Activated naive CD8-positive, alpha-beta T cell treated with anti-CD3 and anti-CD28 coated beads for 36 hours (primary cell): ENCODE results near the gene HAND1. TPM values are rescaled to one million over a fixed set of nuclear protein-coding genes. Genes with fewer than 3 reads are reported as not detected.

Experiments
- DNase-seq: peaks from one replicate; pipeline ENCODE4 v3.0.0; 2021
- H3K27ac Mint-ChIP-seq: one replicate; pipeline ENCODE4 v1.8.0; 2022; ENCODE audit warnings: mild to moderate bottlenecking, moderate library complexity, mixed read lengths
- H3K27me3 Mint-ChIP-seq: one replicate; pipeline ENCODE4 v1.8.0; 2022; ENCODE audit warnings: mild to moderate bottlenecking, mixed read lengths
- H3K36me3 Mint-ChIP-seq: one replicate; pipeline ENCODE4 v1.8.0; 2021; ENCODE audit warnings: mild to moderate bottlenecking, mixed read lengths
- H3K4me1 Mint-ChIP-seq: one replicate; pipeline ENCODE4 v1.8.0; 2021; ENCODE audit warnings: mixed read lengths
- H3K4me3 Mint-ChIP-seq: one replicate; pipeline ENCODE4 v1.8.0; 2022; ENCODE audit warnings: mild to moderate bottlenecking, moderate library complexity, mixed read lengths
- H3K9me3 Mint-ChIP-seq: one replicate; pipeline ENCODE4 v1.8.0; 2022; ENCODE audit warnings: mixed read lengths
- total RNA-seq, 2 experiments: library from RNA; stranded (reverse); gene quantifications; one replicate each; pipeline ENCODE4 v1.2.3, GENCODE V29; 2021

Gene HAND1
- total RNA-seq, 2 experiments from 2014 or later: not detected

DNA sequence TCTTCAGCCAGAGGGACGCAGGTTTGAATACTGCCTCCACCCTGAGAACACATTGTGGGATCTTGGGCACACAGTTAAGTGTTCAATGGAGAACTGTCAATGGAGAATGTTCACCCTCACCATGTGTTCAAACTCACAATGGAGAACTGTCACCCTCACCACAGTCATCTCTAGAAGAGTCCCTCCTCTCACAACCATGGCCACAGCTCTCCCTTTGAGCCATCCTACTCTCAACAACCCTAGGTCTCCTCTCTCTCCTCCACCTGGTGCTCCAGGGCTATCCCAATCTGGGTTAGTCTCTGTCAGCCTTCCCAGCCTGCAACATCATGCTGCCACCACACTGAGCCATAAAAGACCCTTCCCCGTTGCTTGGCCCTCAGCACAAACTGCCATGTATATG lies 36.3 kb upstream of the HAND1 start:
- Mint-ChIP-seq H3K27ac (peak overlapping the region; percentile 30), H3K36me3 (no peaks in the 10 kb centered on the region), H3K27me3 (peaks cover 62% of the 10 kb centered on the region), H3K4me1 (peaks cover 19% of the 10 kb centered on the region), H3K9me3 (no peaks in the 10 kb centered on the region), H3K4me3 (no peak overlapping the region)
- DNase-seq: no peak

DNA sequence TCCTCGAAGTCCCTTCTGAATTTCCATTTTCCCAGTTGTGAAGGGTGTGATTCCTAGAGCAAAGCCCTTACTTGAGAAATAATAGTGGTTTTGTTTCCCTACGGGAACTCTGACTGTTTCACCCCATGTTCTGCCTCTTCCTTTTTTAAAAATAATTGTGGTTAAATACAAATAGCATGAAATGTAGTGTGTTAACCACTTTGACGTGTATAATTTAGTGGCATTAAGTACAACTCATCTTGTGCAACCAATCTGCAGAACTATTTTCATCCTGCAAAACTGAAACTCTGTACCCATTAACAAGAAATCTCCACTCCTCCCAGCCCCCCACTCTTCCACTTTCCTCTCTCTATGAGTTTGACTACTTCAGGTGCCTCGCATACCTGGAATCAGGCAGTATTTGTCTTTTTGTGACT lies 35.6 kb upstream of the HAND1 start:
- H3K36me3 Mint-ChIP-seq: no peaks in the 10 kb centered on the region
- peak; percentile 28 for DNase-seq
- peaks cover 19% of the 10 kb centered on the region for H3K4me1 Mint-ChIP-seq
- no peaks in the 10 kb centered on the region for H3K9me3 Mint-ChIP-seq
- H3K27me3 Mint-ChIP-seq: peaks cover 62% of the 10 kb centered on the region
- peak overlapping the region; percentile 28 for H3K27ac Mint-ChIP-seq
- no peak overlapping the region for H3K4me3 Mint-ChIP-seq

DNA sequence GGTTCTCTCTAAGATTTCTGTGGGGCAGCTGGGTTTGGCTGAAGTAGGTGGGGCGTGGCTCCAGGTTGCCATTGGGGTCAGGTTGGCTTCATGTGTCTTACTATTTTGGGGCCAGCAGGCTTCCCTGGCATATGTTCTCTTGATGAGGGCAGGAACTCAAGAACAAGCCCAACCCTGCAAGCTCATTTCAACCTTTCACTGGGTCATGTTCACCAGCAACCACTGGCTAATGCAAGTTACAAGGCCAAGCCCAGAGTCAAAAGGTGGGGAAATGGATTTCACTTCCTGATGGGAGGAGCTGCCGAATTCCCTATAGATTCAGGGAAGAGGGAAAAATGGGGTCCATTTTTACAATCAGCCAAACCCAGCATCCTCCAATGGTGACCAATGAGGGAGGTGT lies 34.0 kb upstream of the HAND1 start:
- Mint-ChIP-seq H3K4me1 (peaks cover 19% of the 10 kb centered on the region), H3K27ac (no peak overlapping the region), H3K4me3 (no peak overlapping the region), H3K36me3 (no peaks in the 10 kb centered on the region), H3K9me3 (no peaks in the 10 kb centered on the region), H3K27me3 (peaks cover 58% of the 10 kb centered on the region)
- no peak for DNase-seq

DNA sequence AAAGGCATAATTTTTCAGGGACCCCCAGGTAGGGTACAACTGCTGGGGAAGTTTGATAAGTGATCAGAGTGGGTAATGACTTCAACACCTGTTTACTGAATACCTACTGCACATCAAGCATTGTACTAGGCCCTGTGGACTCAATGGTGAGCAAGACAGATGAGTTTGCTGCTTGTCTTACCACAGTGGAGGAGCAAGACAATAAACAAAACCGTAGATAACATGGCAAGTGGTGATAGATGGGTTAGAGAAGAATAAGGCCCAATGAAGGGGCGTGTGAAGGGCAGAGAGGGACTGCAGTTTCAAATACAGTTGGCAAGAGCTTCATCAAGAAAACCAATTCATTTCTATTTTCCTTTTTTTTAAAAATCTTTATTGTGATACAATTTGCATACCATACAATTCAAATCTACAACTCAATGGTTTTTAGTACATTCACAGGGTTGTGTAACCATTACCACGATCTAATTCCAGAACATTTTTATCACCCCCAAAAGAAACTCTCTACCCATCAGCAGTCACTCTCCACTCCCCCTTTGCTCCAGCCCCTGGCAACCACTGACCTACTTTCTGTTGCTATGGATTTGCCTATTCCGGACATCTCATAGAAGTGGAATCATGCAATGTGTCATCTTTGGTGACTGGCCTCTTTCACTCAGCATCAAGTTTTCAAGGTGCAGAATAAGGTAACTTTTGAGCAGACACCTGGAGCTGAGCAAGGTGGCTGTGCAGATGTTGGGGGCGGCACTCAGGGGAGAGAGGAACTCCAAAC lies 31.9 kb upstream of the HAND1 start:
- H3K4me3 Mint-ChIP-seq: no peak overlapping the region
- H3K27me3 Mint-ChIP-seq: peaks cover 50% of the 10 kb centered on the region
- H3K36me3 Mint-ChIP-seq: no peaks in the 10 kb centered on the region
- DNase-seq: no peak
- no peak overlapping the region for H3K27ac Mint-ChIP-seq
- peaks cover 15% of the 10 kb centered on the region for H3K4me1 Mint-ChIP-seq
- no peaks in the 10 kb centered on the region for H3K9me3 Mint-ChIP-seq

DNA sequence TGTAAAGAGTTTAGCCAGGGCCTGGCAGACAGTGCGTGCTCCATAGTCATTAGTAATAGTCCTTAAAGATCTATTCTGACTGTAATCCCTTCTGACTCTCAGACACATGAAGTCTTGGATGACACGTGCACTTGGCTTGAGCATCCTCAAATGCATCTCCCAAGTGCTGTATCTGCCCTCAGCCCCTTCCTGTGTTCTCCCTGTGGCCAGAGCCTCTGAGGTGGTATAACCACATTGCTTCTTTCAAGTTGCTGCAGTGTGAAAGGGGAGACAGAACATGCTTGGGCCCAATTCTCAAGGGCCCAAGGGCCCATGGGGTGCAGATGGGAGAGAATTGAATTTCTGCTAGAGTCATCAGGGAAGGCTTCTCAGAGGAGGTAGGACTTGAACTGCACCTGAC lies 30.1 kb upstream of the HAND1 start:
- Mint-ChIP-seq H3K9me3 (no peaks in the 10 kb centered on the region), H3K4me1 (peaks cover 6% of the 10 kb centered on the region), H3K36me3 (no peaks in the 10 kb centered on the region), H3K27me3 (peaks cover 50% of the 10 kb centered on the region), H3K27ac (no peak overlapping the region), H3K4me3 (no peak overlapping the region)
- DNase-seq: no peak

DNA sequence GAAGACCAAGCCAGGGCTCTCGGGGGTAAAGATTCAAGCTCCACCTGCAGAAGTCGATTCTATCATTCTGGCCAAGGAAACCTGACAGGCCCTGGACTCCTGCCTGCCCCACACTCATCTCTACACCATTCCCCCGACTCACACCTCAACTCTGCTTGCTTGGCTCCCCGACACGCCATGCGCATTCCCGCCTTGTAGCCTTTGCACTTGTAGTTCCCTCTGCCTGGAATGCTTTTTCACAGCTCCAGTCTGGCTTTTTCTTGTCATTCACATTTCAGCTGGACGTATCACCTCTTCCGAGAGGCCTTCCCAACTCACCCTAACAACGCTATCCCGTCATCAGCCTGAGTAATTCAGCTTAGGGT lies 28.7 kb upstream of the HAND1 start:
- H3K4me3 Mint-ChIP-seq: no peak overlapping the region
- no peak for DNase-seq
- no peaks in the 10 kb centered on the region for H3K36me3 Mint-ChIP-seq
- H3K27me3 Mint-ChIP-seq: peaks cover 55% of the 10 kb centered on the region
- no peak overlapping the region for H3K27ac Mint-ChIP-seq
- no peaks in the 10 kb centered on the region for H3K9me3 Mint-ChIP-seq
- peaks cover 6% of the 10 kb centered on the region for H3K4me1 Mint-ChIP-seq

DNA sequence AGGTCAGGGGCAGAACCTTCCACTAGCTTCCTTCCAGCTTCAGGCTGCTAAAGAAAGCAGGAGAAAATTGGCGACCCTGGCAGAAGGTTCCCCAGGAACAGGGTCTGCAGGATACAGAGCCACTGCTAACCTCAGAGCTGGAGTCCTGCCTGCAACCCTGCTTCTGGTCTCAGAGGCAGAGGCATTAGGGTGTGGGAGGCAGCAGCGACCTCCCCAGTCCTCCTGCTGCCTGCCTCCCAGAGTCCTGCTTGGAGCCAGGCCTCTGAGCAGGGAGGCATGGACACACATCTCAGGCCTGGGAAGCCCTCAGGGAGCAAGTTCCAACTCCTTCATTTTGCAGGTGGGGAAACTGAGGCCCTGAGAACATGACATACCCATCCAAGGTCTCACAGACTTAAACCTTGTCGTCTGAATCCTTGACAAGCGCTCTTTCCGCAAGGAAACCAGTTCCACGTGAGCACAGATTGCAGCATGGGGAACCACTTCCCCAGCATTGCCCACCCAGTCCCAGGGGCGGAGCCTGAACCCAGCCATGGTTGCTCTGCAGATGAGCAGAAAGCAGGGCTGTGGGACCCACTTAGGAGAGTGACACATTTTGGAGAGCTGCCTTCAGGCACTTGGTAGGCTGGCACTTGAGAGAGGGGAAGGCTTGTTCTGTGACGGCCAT lies 28.2 kb upstream of the HAND1 start:
- H3K27me3 Mint-ChIP-seq: peaks cover 57% of the 10 kb centered on the region
- DNase-seq: no peak
- H3K4me1 Mint-ChIP-seq: peaks cover 6% of the 10 kb centered on the region
- no peak overlapping the region for H3K27ac Mint-ChIP-seq
- no peaks in the 10 kb centered on the region for H3K36me3 Mint-ChIP-seq
- no peak overlapping the region for H3K4me3 Mint-ChIP-seq
- no peaks in the 10 kb centered on the region for H3K9me3 Mint-ChIP-seq

DNA sequence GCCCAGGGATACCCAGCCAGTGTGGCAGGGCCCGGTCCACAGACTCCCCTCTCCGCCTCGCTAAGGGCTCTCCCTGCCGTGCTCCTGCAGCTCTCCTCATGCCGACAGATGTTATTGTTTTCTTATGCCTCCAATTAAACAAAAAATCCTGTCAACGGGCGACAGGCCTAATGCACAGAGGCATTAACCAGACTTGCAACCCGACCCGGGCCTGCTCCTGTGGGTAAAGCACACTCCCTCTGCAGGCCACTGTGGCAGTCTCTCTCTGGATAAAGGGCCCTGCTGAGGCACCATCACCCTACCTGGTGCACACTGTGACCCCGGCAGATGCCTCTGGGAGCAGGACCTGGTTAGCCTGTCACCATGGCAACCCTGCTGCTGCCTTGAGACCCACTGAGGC lies 27.5 kb upstream of the HAND1 start:
- H3K4me1 Mint-ChIP-seq: peaks cover 6% of the 10 kb centered on the region
- DNase-seq: no peak
- H3K27ac Mint-ChIP-seq: no peak overlapping the region
- H3K9me3 Mint-ChIP-seq: no peaks in the 10 kb centered on the region
- no peak overlapping the region for H3K4me3 Mint-ChIP-seq
- H3K27me3 Mint-ChIP-seq: peaks cover 52% of the 10 kb centered on the region
- H3K36me3 Mint-ChIP-seq: no peaks in the 10 kb centered on the region

DNA sequence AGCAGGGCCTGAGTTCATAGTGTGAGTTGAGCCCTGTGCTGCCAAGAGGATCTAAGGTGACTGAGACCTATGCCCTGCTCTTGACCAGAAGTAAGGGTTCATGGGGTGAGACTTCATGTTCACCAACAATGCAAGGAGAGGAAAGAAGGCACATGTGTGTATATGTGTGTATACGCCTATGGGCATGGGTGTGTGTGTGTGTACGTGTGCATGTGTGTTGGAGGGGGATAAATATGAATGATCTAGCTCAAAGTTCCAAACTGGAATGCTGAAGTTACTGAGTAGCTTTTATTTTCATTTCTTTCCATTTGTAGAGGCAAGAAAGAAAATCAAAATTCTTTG lies 25.6 kb upstream of the HAND1 start:
- peaks cover 6% of the 10 kb centered on the region for H3K4me1 Mint-ChIP-seq
- no peaks in the 10 kb centered on the region for H3K36me3 Mint-ChIP-seq
- no peak overlapping the region for H3K4me3 Mint-ChIP-seq
- peaks cover 39% of the 10 kb centered on the region for H3K27me3 Mint-ChIP-seq
- no peaks in the 10 kb centered on the region for H3K9me3 Mint-ChIP-seq
- no peak overlapping the region for H3K27ac Mint-ChIP-seq
- DNase-seq: no peak

DNA sequence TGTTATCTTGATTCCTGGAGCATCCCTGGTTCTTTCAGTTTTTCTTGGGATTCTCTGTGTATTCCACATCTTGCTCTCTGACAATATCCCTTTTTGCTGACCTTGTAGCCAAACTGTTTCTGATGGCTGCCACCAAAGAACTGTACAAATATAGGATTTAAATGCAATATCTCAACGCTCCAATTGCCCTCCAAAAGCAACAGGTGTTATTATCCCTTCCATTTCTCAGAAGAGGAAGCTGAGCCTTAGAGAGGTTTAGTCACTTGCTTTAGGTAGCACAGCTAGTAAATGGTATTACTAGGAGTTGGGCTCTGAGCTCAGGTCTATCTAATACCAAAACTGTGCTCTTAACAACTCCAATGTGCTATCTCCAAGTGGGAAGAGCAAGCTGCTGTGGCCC lies 24.2 kb upstream of the HAND1 start:
- Mint-ChIP-seq H3K27me3 (peaks cover 42% of the 10 kb centered on the region), H3K36me3 (no peaks in the 10 kb centered on the region)

DNA sequence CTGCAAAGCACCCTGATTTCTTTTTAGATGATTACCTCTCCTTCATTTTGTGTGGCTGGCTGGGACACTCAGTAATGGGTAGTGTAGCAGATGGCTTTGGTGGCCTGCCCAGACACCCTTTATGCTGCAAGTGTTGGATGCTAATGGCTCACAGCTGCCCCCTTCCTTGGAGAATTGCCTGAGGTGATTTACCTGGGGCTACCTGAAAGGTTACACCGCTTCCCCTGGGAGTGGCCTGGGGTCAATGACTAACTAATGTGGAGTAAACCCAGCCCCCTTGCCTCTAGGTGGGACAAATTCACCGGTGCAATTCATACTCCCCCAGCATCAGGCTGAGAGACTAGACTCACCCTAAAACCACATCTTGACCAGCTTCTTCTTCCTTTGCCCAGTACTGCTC lies 23.5 kb upstream of the HAND1 start:
- Mint-ChIP-seq H3K4me3 (no peak overlapping the region), H3K4me1 (peaks cover 6% of the 10 kb centered on the region), H3K9me3 (no peaks in the 10 kb centered on the region), H3K27ac (no peak overlapping the region), H3K36me3 (no peaks in the 10 kb centered on the region), H3K27me3 (peaks cover 40% of the 10 kb centered on the region)
- DNase-seq: no peak

More for the DNA sequence above, 24.2 kb upstream of the HAND1 start:
- no peaks in the 10 kb centered on the region for H3K9me3 Mint-ChIP-seq
- DNase-seq: no peak
- peaks cover 6% of the 10 kb centered on the region for H3K4me1 Mint-ChIP-seq
- no peak overlapping the region for H3K27ac Mint-ChIP-seq
- no peak overlapping the region for H3K4me3 Mint-ChIP-seq

DNA sequence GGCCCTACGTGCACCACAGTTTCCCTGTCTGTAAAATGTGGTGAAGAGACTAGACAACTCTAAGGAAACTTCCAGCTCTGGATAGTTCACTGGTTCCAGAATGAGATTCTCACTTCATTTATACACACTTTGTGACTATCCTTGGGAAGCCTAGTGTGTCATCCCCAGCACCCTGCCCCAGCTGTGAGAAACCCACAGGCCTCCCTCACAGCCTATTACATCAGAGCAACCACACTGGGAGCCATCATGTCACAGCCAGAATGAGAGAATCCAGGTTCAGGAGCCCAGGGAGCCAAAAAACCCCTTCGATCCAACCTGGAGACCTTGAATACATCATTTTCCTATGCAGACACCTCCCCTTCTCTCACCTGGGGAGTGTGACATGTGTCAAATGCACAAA lies 21.0 kb upstream of the HAND1 start:
- H3K36me3 Mint-ChIP-seq: no peaks in the 10 kb centered on the region
- H3K27me3 Mint-ChIP-seq: peaks cover 60% of the 10 kb centered on the region
- H3K9me3 Mint-ChIP-seq: no peaks in the 10 kb centered on the region
- H3K4me1 Mint-ChIP-seq: peaks cover 6% of the 10 kb centered on the region
- DNase-seq: no peak
- H3K27ac Mint-ChIP-seq: no peak overlapping the region
- no peak overlapping the region for H3K4me3 Mint-ChIP-seq

DNA sequence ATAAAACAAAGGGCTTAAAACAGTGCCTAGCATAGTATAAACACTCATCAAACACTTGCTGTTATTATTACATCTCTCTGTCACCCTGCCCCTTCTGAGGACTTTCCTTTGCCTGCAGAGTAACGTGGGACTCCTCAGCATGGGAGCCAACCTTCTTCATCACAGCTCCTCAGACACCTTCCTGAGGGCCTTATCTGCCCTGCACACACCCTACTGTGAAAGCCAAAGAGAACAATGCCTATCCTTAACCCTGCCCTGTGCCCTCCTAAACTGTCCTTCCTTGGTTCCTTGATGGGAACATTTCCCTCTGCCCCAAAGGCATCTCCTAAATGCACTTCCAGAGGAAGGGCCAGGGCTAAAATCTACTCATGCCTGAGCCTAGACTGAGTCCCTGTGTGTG lies 20.6 kb upstream of the HAND1 start:
- H3K4me3 Mint-ChIP-seq: no peak overlapping the region
- H3K27me3 Mint-ChIP-seq: peaks cover 63% of the 10 kb centered on the region
- no peak overlapping the region for H3K27ac Mint-ChIP-seq
- no peak for DNase-seq
- peaks cover 3% of the 10 kb centered on the region for H3K4me1 Mint-ChIP-seq
- no peaks in the 10 kb centered on the region for H3K36me3 Mint-ChIP-seq
- no peaks in the 10 kb centered on the region for H3K9me3 Mint-ChIP-seq

DNA sequence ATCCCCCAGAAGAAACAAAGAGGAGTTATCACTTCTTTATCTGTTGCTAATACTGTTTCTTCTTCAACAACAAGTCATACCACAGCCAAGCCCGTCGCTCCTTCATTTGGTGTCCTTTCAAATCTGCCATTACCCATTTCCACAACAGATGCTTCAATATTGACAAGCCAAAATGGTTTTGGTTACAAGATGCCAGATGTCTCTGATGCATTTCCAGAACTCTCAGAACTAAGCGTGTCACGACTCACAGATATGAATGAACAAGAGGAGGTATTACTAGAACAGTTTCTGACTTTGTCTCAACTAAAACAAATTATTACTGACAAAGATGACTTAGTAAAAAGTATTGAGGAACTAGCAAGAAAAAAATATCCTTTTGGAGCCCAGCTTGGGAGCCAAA lies 16.0 kb upstream of the HAND1 start:
- DNase-seq: no peak
- H3K4me1 Mint-ChIP-seq: no peaks in the 10 kb centered on the region
- no peaks in the 10 kb centered on the region for H3K36me3 Mint-ChIP-seq
- no peak overlapping the region for H3K4me3 Mint-ChIP-seq
- no peak overlapping the region for H3K27ac Mint-ChIP-seq
- H3K27me3 Mint-ChIP-seq: peaks cover 81% of the 10 kb centered on the region
- no peaks in the 10 kb centered on the region for H3K9me3 Mint-ChIP-seq

DNA sequence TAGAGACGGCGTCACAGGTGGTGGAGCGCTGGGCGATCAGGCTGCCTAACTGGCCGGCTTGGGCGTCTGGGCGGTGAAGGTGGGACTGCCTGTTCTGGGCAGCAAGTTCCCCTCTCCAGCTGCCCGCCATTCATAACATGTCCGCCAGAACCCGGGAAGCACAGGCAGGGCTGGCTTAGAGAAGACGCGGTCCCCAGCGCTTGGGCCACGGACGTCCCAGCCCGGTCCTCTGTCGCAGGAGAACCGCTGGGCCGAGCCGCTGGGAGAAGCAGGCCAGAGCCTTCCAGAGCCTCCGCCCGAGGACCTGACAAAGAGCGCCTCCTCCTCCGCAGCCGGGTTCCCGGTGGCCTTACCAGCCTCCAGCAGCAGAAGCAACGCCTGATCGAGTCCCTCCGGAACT lies 15.2 kb upstream of the HAND1 start:
- no peaks in the 10 kb centered on the region for H3K9me3 Mint-ChIP-seq
- no peak overlapping the region for H3K27ac Mint-ChIP-seq
- no peak for DNase-seq
- H3K4me1 Mint-ChIP-seq: no peaks in the 10 kb centered on the region
- peaks cover 80% of the 10 kb centered on the region for H3K27me3 Mint-ChIP-seq
- H3K36me3 Mint-ChIP-seq: no peaks in the 10 kb centered on the region
- no peak overlapping the region for H3K4me3 Mint-ChIP-seq

DNA sequence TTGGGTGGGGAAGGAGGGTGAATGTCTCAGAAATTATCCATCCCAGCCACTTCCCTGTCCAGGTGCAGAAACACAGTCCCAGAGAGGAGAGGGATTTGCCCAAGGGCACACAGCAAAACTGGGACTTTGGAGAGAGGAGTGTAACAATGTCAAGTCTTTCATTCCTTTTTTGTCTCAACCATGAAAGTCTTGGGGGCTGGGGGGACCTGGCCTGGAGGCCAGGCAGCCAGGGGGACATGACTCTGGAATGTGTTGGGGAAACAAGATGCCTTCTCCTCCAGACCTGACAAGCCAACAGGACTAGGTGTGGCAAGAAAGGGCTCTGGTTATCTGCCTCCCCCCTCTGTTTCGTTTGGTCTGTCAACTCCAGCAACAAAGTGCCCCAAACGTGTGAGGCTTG lies 13.9 kb upstream of the HAND1 start:
- no peak for DNase-seq
- H3K27me3 Mint-ChIP-seq: peaks cover 82% of the 10 kb centered on the region

More for the DNA sequence above, 13.9 kb upstream of the HAND1 start:
- peaks cover 9% of the 10 kb centered on the region for H3K4me1 Mint-ChIP-seq
- no peaks in the 10 kb centered on the region for H3K9me3 Mint-ChIP-seq
- H3K4me3 Mint-ChIP-seq: no peak overlapping the region
- H3K27ac Mint-ChIP-seq: no peak overlapping the region
- H3K36me3 Mint-ChIP-seq: no peaks in the 10 kb centered on the region
